Activated CD8-positive, alpha-beta memory T cell treated with anti-CD3 and anti-CD28 coated beads, Interleukin-2, amount 50 U/mL, for 1 hour (primary cell): ENCODE results near the gene CTNNA3.

Experiments
- DNase-seq: peaks from one replicate; pipeline ENCODE4 v3.0.0-alpha.2; 2020; ENCODE audit errors: extremely low read depth

Gene CTNNA3

GRCh38 chr10:67327626-67328535, 368.1 kb downstream of the CTNNA3 start:
- no peak for DNase-seq

GRCh38 chr10:67319976-67320375, 376.0 kb downstream of the CTNNA3 start:
- no peak for DNase-seq

- no peak for DNase-seq
Measured at GRCh38 chr10:67308912-67309311, 387.1 kb downstream of the CTNNA3 start.

GRCh38 chr10:67306588-67307205, 389.3 kb downstream of the CTNNA3 start:
- DNase-seq, result no peak

- no peak for DNase-seq
Measured at GRCh38 chr10:67302701-67303100, 393.3 kb downstream of the CTNNA3 start.

- DNase-seq, result no peak
Measured at GRCh38 chr10:67299761-67300160, 396.2 kb downstream of the CTNNA3 start.

- DNase-seq, result no peak
Measured at GRCh38 chr10:67297637-67298181, 398.3 kb downstream of the CTNNA3 start.

- no peak for DNase-seq
Measured at GRCh38 chr10:67296926-67297325, 399.1 kb downstream of the CTNNA3 start.

GRCh38 chr10:67288688-67289410, 407.1 kb downstream of the CTNNA3 start:
- no peak for DNase-seq

- no peak for DNase-seq
Measured at GRCh38 chr10:67284589-67284988, 411.4 kb downstream of the CTNNA3 start.

- no peak for DNase-seq
Measured at GRCh38 chr10:67282871-67283270, 413.1 kb downstream of the CTNNA3 start.

- DNase-seq, result no peak
Measured at GRCh38 chr10:67280405-67280804, 415.6 kb downstream of the CTNNA3 start.

GRCh38 chr10:67277402-67277801, 418.6 kb downstream of the CTNNA3 start:
- no peak for DNase-seq

- DNase-seq, result no peak
Measured at GRCh38 chr10:67269828-67270227, 426.2 kb downstream of the CTNNA3 start.

GRCh38 chr10:67268146-67268545, 427.8 kb downstream of the CTNNA3 start:
- no peak for DNase-seq

- DNase-seq, result no peak
Measured at GRCh38 chr10:67262675-67263074, 433.3 kb downstream of the CTNNA3 start.

GRCh38 chr10:67261300-67261797, 434.6 kb downstream of the CTNNA3 start:
- no peak for DNase-seq

- no peak for DNase-seq
Measured at GRCh38 chr10:67259319-67259929, 436.6 kb downstream of the CTNNA3 start.

GRCh38 chr10:67257427-67258144, 438.4 kb downstream of the CTNNA3 start:
- DNase-seq, result no peak

GRCh38 chr10:67257018-67257417, 439.0 kb downstream of the CTNNA3 start:
- no peak for DNase-seq

GRCh38 chr10:67250686-67251085, 445.3 kb downstream of the CTNNA3 start:
- DNase-seq, result no peak
